ENCODE results near the gene FHIT.

The FHIT gene

DNA sequence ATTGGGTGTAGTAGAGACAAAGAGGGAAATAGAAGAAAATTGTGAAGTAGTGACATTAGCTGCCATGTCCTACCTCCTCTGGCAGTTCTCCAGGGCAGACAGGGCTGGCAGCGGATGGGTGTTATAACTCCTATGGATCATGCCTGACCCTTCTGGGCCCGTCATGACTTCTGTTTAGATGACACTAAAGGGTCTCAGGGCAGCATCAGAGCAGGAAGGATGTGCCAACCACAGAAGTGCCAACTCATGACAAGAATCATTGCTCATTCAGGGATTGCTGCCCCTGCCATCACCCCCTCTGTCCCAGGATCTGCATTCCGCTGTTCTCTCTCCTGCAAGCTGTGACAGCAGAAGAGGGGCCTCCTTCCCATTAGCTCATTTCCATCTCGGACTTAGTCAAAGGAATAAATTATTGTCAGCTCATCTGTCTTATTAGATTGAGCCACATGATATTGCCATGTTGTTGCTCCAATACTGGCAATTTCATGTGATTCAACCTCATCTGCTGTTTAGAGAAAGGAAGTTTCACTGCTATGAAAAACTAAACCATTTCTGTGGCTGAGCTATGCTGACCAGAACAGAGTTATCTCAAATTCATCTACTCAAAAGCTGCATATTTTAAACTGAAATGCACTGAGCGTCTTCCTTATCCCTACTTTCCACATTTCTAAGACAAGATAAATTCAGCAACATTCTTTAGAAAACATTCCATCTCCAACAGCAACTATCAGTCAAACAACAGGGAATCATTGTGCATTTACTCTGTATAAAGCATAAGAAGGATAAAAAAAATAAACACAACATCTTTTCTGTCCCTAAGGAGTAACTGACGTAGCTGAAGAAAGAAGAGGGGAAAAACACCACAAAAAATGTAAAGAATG lies 271.6 kb downstream of the FHIT start:
- DNase-seq: no peak

DNA sequence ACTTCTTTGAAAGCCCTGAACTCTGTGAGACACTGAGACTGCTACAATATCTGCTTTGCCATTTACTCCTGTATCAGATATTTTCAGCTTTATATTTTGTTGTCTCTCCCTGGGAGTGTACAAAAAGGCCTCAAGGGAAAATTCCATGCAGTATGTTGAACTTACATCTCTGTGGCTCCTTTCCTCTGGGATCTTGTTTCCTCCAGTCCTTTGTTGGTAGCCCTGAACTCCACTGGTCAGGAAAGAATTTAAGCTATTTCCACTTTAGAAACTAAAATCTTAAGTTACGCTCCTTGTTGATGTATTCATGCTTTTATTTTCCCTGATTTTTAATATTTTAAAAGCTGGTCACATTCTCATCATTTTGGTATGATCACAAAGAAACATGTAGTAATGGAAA lies 277.9 kb downstream of the FHIT start:
- DNase-seq: no peak

DNA sequence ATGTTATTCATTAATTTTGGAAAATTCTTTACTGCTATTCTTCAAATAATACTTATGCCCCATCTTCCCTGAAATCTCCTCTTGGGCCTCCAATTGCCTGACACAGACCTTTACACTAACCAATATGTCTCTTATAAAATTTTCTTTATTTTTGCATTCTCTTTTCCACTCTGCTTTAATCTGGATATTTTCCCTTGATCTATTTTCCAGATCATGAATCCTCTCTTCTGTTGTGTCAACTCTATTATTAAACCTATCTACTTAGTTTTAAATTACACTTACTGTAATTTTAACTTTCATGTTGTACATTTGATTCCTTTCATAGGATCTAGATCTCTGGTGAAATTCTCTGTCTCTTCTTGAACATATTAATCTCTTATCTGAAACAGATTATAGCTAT lies 278.7 kb downstream of the FHIT start:
- DNase-seq: no peak

DNA sequence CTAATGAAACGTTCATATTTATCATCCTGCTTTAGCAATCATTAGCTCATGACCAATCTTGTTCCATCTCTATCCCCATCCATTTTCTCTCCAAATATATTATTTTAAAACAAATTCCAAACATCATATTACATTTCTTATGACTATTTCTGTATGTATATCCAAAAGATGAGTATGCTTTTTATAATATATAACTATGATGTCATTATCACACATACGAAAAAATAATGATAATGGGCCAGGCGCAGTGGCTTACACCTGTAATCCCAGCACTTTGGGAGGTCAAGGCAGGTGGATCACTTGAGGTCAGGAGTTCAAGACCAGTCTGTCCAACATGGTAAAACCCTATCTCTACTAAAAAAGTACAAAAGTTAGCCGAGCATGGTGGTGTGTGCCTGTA lies 280.4 kb downstream of the FHIT start:
- DNase-seq: no peak

DNA sequence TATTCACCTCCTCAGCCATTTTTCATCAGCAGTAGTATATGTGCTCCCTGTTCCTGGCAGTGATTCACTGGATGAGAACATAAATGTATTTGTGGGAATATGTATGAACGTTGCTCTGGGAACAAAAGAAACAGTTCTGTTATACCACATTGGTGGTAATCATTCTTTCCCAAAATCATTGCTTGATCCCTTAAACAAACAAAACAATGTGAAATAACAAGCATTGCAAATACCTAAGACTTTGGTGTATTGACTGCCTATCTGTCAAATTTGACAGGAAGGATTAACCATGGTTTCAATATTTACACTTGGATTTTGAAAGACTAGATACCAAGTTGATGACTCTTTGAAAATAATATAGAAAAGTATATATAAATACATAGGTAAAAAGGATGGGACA lies 284.1 kb downstream of the FHIT start:
- DNase-seq: no peak

DNA sequence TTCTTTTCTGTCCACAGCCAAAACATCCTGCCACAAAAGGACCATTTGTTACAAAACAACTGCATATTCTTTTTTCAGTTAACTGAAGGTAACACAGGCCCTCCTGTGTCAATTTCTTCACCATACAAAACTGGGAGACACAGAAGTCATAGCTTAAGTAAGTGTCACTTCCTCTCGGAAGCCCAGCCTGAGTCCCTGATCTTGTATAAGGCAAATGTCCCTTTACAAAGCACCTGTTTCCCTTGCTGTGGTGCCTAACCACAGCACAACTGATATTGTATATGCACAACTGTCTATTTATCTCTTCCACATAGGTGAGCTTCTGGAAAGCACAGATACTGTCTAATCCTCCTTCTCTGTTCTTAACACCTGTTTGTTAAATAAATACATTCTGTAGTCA lies 293.7 kb downstream of the FHIT start:
- no peak for DNase-seq

DNA sequence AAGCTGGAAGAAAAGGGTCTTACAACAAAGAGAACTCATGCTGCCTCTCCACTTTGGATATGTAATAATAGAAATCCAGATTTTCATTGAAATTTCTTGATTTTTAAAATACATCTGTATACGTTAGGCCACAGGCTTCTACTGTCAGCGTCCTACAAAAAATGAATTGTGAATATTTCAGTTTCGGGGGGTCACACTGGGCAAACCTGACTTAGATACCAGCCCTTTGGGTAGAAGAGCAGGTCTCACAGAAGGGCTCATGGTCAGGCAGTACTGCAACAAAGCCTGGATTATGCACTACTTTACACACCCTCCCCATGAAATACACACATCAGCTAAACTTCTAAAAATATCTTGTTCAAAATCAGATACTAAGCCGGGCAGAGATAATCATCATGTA lies 294.5 kb downstream of the FHIT start:
- no peak for DNase-seq

DNA sequence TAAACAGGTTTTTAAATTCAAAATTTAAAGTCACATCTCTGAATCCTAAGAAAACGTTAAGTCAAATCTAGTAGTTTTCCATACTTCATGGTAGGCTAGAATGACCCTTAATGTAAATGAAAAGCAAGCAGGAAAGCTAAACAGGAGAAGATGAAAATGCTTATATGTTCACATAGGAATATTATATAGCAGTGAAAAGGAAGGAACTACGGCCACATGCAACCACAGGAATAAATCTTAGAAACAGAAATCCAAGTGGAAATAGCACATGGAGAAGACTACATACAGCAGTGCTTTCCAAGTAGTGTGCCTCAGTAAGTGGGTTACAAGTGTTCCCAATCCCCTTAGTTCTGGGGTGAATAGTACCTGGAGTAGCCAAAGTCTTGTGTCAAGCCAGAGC lies 296.2 kb downstream of the FHIT start:
- DNase-seq: no peak

DNA sequence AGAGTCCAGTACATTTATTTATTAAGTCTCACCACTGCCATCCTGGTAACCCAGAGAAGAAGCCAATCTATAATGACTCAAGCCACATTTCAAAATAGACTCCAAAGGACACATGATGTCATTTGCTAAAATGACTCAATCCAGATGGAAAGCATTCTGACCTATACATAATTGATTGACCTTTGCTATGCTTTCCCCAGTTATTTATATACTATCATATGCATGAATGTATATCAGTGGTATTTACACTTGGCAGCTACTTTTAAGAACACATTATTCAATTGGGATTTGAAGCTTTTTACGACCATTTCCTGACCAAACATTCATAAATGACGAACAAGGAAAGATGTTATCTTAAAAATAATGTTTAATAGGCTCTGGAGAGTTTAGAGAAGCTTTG lies 297.2 kb downstream of the FHIT start:
- DNase-seq: peak in 1 of 3 experiments; percentile 32

DNA sequence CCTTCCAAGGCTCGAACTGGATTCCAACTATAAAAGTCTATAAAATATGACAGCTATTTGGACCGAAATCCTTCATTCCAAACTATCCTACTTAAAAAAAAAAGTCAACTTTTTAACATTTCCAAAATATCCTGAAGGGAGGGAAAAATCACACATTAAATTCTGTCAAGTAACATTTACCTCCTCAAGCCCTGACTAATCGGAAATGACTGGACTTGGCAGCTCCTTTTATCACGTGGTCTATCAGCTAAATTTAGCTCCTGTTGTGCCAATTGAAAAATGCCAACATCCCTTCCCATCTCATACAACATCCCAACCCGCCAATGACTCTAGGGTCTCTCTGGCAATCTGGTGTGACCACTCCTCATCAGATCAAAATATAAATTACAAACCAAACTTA lies 297.9 kb downstream of the FHIT start:
- DNase-seq: no peak

DNA sequence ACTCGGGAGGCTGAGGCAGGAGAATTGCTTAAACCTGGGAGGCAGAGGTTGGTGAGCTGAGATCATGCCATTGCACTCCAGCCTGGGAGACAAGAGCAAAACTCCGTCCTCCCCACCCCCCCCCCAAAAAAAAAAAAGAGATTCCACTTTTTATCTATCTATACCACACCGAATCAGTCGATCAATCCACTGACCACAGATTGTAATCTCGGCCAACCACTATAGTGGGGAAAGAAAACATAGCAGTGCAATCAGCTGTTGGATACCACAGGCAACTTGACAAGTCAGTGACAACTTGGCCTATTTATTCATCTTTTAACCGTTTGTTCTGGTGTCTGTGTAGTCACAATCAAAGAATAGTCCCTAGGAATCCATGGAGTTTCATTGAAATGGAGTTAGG lies 299.2 kb downstream of the FHIT start:
- no peak for DNase-seq

DNA sequence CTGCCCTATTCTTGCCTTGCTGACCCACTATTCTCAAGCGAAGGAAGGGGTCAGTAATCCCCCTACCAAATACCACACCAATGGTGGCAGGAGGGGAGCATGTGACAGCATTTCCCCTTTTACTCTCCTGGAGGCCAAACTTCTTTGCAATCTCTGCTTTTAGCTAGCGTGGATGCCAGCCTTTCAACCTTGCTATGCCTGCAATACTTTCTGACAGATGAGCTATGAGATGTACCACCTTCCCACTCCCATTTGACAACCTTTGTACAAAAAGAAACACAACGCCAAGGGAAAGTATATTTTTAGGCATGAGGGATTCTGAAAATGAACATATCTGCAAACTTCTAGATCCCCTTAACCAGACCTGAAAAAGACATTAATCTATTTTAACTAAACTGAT lies 302.1 kb downstream of the FHIT start:
- no peak for DNase-seq

DNA sequence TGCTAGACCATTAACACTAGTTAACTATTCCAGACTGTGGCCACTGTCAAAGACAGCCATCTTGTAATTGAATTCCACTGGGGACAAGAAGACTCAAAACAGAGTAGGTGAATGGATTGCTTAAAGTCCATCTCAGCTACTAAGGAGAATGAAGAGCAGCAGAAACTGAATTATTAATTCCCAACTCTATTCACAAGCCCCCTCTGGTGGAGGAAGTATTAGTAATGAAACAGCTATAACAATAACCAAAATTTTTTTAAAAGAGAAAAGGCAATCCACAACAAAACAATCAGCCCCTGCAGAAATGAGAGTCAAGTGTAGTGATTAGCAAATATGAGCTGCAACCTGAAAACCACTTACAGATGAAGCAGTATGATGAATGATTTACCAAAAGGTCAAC lies 302.8 kb downstream of the FHIT start:
- peak in 2 of 3 experiments; percentile 32 to 56 for DNase-seq

DNA sequence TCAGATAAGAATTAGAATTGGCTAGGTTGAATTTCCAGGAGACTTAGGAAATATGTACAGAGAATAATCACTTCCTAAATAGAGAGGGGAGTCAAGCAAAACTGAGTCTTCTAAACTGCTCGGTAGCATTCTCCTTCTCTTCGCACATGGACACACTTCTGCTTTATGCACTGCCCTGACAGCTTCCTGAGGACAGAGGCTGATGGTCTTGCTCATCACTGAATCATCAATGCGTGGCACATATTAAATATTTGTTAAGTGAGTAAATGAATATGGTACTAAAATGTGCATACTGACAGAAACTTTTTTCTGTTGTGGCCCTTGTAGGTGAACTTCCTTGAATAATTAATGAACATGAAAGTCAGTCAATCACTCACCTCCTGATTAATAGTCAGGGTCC lies 315.5 kb downstream of the FHIT start:
- no peak for DNase-seq

DNA sequence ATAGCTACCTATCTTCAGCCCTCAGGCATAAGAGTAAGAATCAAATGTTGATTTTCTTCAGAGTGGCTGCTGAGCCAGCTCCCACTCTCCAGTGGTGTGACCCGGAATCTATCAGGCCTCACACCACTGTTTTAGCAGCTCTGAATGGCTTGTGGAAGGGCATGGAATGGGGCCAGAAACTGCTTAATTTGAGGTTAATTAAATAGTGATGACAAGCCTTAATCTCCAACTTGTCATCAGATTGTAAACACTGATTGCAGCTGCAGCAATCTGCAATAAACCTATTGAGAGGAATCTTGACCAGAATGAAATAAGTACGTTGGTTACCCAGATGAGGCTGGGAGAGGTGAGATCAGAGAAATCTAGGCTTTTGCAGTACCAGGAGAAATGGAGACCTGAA lies 317.4 kb downstream of the FHIT start:
- peak in 2 of 3 experiments; percentile 17 to 65 for DNase-seq

DNA sequence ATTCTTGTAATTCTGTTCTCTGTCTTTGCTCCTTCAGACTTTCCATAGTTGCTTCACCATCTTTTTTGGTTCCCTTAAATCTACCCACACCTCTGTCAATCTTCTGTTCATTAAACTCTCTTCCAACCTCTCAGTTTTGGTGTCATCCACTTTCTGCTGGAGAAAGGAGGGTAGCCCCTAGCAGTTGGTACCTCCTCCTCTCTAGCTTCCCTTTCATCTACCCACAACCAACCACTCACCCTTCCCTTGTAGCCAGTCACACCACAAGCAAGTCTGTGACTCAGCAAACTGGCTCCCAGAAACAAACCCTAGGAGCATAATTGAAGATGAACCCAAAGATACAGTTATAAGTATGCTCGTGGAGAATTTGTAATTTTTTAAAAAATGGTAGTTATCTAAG lies 318.6 kb downstream of the FHIT start:
- no peak for DNase-seq

DNA sequence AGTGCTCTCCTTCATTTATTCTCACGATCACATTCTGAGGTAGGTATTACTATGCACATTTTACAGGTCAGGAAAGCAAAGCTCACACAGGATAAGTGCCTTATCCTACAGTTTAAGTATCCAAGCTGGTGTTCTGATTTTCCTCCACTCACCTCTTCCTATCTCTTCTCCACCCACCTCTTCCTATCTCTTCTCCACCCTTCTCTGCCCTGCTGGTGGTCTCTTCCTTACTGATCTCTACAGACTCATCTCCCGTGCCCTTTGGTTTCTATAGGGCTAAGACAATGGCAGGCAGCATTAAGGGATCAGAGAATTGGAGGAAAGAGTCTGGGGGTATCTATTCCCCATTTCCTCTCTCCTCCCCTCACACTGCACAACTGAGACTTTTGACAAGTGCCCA lies 319.1 kb downstream of the FHIT start:
- no peak for DNase-seq

DNA sequence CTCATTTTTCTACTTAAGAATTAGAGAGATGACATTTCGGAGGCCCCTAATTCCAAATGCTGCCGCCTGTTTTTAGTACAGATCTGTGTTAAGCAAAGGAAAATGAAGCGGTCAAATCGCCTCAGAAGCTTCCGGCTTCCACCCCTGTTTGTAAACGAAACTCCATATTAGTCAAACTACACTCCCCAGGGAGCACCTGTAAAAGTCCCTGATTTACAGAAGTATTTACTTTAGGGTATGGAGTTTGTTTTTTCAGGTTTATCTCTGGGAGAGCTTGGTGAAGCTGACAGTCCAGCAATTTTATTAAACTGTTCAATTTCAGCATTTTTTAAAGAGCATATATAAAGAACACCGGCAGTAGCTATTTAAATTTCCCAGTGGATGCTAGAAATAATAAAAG lies 319.8 kb downstream of the FHIT start:
- DNase-seq: peak in 2 of 3 experiments; percentile 27 to 54

DNA sequence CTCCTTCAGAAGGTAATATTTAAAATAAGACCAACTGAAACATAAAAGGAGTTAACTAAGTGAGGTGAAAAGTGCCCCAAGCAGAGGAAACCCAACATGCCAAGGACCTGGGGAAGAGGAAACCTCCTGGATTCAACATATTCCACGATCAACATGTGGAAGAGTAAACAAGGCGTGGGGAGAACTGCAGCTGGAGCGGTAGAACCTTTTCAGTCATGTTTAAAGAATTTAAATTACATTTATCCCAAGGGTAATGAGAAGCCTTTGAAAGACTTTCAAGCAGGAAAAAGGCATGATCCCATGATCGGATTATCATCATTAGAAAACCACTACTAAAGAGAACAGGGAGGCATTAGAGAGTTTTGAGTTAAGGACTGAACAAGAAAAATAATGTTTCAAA lies 330.7 kb downstream of the FHIT start:
- DNase-seq: no peak

DNA sequence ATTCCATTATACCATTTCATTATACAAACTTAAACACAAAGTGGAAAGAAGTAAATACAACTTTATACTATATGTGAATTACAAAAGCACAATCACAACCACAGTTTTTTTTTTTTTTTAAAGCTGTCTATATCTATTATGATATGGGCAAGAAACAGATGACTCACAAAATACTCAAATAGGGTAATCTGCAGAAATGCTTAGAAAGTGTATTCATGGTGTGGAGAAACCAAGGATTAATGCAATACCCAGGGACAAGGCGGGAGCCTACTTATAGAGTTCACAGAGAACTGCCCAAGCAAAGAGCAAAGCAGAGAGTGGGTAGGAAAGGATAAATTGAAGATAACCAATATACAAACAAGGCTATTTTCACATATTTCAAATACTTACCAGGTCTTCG lies 332.0 kb downstream of the FHIT start:
- no peak for DNase-seq

DNA sequence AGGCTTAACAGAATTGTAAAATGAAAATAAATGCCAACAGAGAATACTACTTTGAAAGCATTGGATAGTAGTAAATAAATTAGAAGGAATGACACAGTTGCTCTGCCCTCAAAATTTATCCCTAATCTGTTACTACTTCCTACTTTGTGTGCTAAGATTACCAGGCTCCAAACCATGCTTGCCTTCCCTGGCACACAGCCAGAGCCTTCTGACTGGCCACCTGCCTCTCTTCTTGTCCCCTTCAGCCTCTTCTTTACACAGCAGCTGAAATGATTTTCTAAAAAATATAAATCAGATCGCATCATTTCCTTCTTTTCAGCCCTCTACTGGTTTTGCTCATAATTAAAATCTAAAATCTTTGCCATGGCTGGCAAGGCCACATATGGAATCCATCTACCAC lies 334.1 kb downstream of the FHIT start:
- peak; percentile 11 to 63 (median 44) for DNase-seq

DNA sequence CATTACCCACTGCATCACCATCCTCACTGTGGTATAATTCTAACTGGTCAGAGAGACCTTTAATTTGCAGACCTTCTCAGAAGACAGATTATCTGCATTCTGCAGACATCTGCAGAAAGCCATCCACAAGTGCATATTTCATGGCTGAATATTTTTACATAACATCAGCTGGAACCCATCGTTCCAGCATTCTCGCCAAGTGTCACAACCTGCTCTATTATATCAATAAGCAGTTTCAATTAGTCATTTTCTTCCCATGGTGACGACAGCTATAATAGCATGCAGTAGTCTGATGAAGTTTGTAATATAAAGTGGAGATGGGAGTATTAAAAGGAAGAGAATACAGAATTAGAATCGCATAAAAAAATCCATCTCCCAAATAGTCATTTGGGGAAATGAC lies 334.7 kb downstream of the FHIT start:
- DNase-seq: peak in 1 of 3 experiments; percentile 1

DNA sequence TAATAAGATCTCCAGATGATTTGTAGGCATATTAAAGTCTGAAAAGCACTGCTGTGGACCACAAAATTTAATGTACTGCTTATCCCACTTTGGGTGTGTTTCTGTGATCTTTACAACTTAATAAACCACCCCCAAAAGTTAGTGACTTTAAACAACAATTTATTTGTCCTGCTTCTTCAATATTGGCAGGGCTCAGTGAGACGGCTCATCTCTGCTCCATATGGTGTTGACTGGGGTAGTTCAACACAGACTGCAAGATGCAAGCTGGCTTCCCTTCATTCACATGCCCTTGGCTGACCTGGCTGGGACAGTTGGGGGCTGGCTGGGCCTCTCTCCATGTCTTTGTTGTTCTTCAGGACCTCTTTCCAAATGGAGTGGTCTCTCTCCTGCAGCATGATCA lies 337.8 kb downstream of the FHIT start:
- no peak for DNase-seq

DNA sequence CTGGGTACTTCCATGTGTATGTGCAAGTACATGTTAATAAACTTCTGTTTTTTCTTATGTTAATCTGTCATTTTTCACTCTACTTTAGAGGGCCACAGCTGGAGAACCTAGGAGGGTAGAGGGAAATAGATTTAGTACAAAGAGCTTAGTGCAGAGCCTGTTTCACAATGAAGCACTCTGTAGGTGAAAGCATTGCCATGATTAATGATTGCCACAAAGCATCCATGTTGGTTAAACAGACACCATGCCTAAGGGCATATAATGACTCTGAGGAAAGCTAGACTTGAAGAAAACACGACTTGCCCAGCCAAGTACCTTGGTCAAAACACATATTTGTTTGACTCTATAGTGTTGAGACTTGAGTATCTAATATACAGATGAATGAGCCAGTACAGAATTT lies 338.4 kb downstream of the FHIT start:
- DNase-seq: no peak

DNA sequence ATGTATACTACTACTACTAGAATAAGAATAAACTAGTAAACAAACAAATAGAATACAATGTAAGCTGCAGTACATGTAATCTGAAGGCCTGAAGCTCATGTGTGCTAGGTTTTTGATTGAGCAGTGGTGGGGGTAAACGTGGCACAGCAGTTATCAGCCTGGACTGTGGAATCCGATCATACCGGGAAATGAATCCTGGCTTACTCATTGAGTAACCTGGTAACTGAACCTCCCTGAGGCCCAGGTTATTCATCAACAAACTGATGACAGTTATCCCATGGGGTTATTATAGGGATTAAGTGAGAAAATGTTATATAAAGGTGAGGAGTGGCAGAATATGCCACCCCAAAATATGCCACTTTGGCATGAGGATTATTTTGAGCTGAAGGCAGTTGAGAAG lies 339.1 kb downstream of the FHIT start:
- no peak for DNase-seq
